ENCODE data around the gene SMARCA2.

DNA sequence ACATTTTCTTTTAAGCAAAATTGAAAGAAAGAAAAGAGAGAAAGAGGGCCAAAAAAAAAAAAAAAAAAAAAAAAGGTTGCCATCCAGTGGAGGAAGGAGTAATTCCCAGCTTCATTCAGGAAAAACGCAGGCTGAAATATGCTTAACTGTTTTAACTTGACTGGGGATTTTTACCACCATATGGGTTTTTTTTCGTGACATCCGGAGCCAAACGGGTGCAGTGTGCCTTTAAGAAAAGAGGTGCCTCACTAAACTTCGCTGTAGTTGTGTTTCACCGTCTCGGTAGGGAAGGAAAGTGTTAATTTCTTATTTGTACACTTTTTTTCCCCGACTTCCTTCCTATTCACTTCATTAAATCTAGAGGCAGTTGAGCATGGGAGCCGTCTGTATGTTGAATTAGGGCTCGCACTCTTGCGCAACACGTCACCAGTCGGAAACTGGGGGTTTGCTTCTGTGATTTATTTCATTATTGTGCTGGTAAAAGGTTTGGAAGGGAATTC lies 143.0 kb downstream of the SMARCA2 start:
- TF ChIP-seq POLR2A (IDR thresholded peaks at IDR 0.05) (no peak), CTCF (IDR thresholded peaks at IDR 0.05) (peak in 1 of 6 experiments; percentile 16)

All from thyroid gland (tissue), 4 donors.